ENCODE results near the gene CASS4. TPM values are rescaled to one million over a fixed set of nuclear protein-coding genes. Genes with fewer than 3 reads are reported as not detected.

CASS4 gene
- total and polyA plus RNA-seq, 4 donors, result 0.26 to 1.6 (median 1.1) TPM

GRCh38 chr20:56392881-56393482 is 19.1 kb upstream of the CASS4 start:
- H3K27ac ChIP-seq (ENCODE audit: low read depth in 1 of 2, low read length in 2 of 2), result peak overlapping the region; percentile 93 to 96
- peak overlapping the region; percentile 56 to 99 (median 92) for H3K4me3 ChIP-seq (ENCODE audit: low read depth in 1 of 3, low read length in 3 of 3)
- TF ChIP-seq, protein P1, sequence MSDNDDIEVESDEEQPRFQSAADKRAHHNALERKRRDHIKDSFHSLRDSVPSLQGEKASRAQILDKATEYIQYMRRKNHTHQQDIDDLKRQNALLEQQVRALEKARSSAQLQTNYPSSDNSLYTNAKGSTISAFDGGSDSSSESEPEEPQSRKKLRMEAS (IDR thresholded peaks at IDR 0.05), result no peak
- TF ChIP-seq GABPA (IDR thresholded peaks at IDR 0.05 in 1 of 2, conservative IDR thresholded peaks at IDR 0.05 in 1 of 2) (no peak), TAF1 (conservative IDR thresholded peaks at IDR 0.05) (no peak), JUND (IDR thresholded peaks at IDR 0.05) (no peak), EGR1 (IDR thresholded peaks at IDR 0.05; ENCODE audit: low read depth in 2 of 2) (no peak), HNF4G (IDR thresholded peaks at IDR 0.05) (no peak), YY1 (IDR thresholded peaks at IDR 0.05) (no peak)
- TF ChIP-seq, protein P2, sequence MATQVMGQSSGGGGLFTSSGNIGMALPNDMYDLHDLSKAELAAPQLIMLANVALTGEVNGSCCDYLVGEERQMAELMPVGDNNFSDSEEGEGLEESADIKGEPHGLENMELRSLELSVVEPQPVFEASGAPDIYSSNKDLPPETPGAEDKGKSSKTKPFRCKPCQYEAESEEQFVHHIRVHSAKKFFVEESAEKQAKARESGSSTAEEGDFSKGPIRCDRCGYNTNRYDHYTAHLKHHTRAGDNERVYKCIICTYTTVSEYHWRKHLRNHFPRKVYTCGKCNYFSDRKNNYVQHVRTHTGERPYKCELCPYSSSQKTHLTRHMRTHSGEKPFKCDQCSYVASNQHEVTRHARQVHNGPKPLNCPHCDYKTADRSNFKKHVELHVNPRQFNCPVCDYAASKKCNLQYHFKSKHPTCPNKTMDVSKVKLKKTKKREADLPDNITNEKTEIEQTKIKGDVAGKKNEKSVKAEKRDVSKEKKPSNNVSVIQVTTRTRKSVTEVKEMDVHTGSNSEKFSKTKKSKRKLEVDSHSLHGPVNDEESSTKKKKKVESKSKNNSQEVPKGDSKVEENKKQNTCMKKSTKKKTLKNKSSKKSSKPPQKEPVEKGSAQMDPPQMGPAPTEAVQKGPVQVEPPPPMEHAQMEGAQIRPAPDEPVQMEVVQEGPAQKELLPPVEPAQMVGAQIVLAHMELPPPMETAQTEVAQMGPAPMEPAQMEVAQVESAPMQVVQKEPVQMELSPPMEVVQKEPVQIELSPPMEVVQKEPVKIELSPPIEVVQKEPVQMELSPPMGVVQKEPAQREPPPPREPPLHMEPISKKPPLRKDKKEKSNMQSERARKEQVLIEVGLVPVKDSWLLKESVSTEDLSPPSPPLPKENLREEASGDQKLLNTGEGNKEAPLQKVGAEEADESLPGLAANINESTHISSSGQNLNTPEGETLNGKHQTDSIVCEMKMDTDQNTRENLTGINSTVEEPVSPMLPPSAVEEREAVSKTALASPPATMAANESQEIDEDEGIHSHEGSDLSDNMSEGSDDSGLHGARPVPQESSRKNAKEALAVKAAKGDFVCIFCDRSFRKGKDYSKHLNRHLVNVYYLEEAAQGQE (IDR thresholded peaks at IDR 0.05), result no peak
- peak overlapping the region; percentile 90 to 93 for H3K9ac ChIP-seq (ENCODE audit: low read depth in 1 of 2, low read length in 2 of 2)
- H3K36me3 ChIP-seq (ENCODE audit: control insufficient read depth in 4 of 4, insufficient read depth in 3 of 4, low read depth in 1 of 4, low read length in 3 of 4), result peaks cover 2 to 27% (median 23%) of the 10 kb centered on the region in 4 donors
- no peaks in the 10 kb centered on the region for H3K27me3 ChIP-seq (ENCODE audit: control insufficient read depth in 4 of 4, insufficient read depth in 4 of 4, low read length in 3 of 4)
- H3K4me1 ChIP-seq (ENCODE audit: control insufficient read depth in 4 of 4, insufficient read depth in 4 of 4, low read length in 3 of 4), result peaks cover 2 to 21% (median 16%) of the 10 kb centered on the region in 4 donors
- no peaks in the 10 kb centered on the region for H3K9me3 ChIP-seq (ENCODE audit: control insufficient read depth in 4 of 4, low read length in 3 of 4)
- DNase-seq (ENCODE audit: low spot score), result no peak
- WGBS, result 2% methylated on average over 18 of the region's 18 CpGs

- no peaks in the 10 kb centered on the region for H3K9me3 ChIP-seq (ENCODE audit: control insufficient read depth in 4 of 4, low read length in 3 of 4)
- 73% methylated on average over 8 of the region's 8 CpGs for WGBS
- DNase-seq (ENCODE audit: low spot score), result no peak
- H3K36me3 ChIP-seq (ENCODE audit: control insufficient read depth in 4 of 4, insufficient read depth in 3 of 4, low read depth in 1 of 4, low read length in 3 of 4), result peaks cover 3 to 33% (median 29%) of the 10 kb centered on the region in 4 donors
- H3K9ac ChIP-seq (ENCODE audit: low read depth in 1 of 2, low read length in 2 of 2), result no peak overlapping the region
- TF ChIP-seq, protein P3, sequence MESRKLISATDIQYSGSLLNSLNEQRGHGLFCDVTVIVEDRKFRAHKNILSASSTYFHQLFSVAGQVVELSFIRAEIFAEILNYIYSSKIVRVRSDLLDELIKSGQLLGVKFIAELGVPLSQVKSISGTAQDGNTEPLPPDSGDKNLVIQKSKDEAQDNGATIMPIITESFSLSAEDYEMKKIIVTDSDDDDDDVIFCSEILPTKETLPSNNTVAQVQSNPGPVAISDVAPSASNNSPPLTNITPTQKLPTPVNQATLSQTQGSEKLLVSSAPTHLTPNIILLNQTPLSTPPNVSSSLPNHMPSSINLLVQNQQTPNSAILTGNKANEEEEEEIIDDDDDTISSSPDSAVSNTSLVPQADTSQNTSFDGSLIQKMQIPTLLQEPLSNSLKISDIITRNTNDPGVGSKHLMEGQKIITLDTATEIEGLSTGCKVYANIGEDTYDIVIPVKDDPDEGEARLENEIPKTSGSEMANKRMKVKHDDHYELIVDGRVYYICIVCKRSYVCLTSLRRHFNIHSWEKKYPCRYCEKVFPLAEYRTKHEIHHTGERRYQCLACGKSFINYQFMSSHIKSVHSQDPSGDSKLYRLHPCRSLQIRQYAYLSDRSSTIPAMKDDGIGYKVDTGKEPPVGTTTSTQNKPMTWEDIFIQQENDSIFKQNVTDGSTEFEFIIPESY (IDR thresholded peaks at IDR 0.05), result no peak
- TF ChIP-seq HNF4G (IDR thresholded peaks at IDR 0.05) (no peak), FOXA1 (IDR thresholded peaks at IDR 0.05) (no peak), ATF3 (IDR thresholded peaks at IDR 0.05) (no peak), RAD21 (IDR thresholded peaks at IDR 0.05) (no peak), RXRA (IDR thresholded peaks at IDR 0.05) (no peak), JUND (IDR thresholded peaks at IDR 0.05) (no peak), FOXA2 (IDR thresholded peaks at IDR 0.05) (no peak), NR2F2 (IDR thresholded peaks at IDR 0.05) (no peak), YY1 (IDR thresholded peaks at IDR 0.05) (no peak), HNF4A (conservative IDR thresholded peaks at IDR 0.05) (no peak), EGR1 (IDR thresholded peaks at IDR 0.05; ENCODE audit: low read depth in 2 of 2) (no peak), GABPA (IDR thresholded peaks at IDR 0.05 in 1 of 2, conservative IDR thresholded peaks at IDR 0.05 in 1 of 2) (no peak), TAF1 (conservative IDR thresholded peaks at IDR 0.05) (no peak), SP1 (IDR thresholded peaks at IDR 0.05) (no peak)
- TF ChIP-seq, protein P1 (IDR thresholded peaks at IDR 0.05), result no peak
- TF ChIP-seq, protein P4, sequence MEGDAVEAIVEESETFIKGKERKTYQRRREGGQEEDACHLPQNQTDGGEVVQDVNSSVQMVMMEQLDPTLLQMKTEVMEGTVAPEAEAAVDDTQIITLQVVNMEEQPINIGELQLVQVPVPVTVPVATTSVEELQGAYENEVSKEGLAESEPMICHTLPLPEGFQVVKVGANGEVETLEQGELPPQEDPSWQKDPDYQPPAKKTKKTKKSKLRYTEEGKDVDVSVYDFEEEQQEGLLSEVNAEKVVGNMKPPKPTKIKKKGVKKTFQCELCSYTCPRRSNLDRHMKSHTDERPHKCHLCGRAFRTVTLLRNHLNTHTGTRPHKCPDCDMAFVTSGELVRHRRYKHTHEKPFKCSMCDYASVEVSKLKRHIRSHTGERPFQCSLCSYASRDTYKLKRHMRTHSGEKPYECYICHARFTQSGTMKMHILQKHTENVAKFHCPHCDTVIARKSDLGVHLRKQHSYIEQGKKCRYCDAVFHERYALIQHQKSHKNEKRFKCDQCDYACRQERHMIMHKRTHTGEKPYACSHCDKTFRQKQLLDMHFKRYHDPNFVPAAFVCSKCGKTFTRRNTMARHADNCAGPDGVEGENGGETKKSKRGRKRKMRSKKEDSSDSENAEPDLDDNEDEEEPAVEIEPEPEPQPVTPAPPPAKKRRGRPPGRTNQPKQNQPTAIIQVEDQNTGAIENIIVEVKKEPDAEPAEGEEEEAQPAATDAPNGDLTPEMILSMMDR (IDR thresholded peaks at IDR 0.05; ENCODE audit: low read depth, low read length, missing input control), result no peak
- TF ChIP-seq, protein P2 (IDR thresholded peaks at IDR 0.05), result no peak
- H3K4me3 ChIP-seq (ENCODE audit: low read depth in 1 of 3, low read length in 3 of 3), result peak overlapping the region; percentile 56 to 99 (median 92)
- H3K27me3 ChIP-seq (ENCODE audit: control insufficient read depth in 4 of 4, insufficient read depth in 4 of 4, low read length in 3 of 4), result no peaks in the 10 kb centered on the region
- peak overlapping the region in 1 of 2 donors; percentile 4 for H3K27ac ChIP-seq (ENCODE audit: low read depth in 1 of 2, low read length in 2 of 2)
- peaks cover 2 to 21% (median 16%) of the 10 kb centered on the region in 4 donors for H3K4me1 ChIP-seq (ENCODE audit: control insufficient read depth in 4 of 4, insufficient read depth in 4 of 4, low read length in 3 of 4)
Measured at GRCh38 chr20:56393653-56394052, 18.4 kb upstream of the CASS4 start.
